Fibroblast of skin of right biceps (primary cell): Measurements from ENCODE around the gene EPHA10.
A peak's percentile ranks its signal among the peaks of the same experiment; 100 is the strongest.
"Not testable (repeated sequence)": the region's sequence is repeated elsewhere in the genome, so short reads cannot be mapped to it uniquely, and the experiment has no call there.

Experiments
- DNase-seq: peaks from one replicate; pipeline ENCODE4 v3.0.0-alpha.2; 2013

EPHA10 gene

GRCh38 chr1:37708471-37708870 is 56.4 kb downstream of the EPHA10 start:
- DNase-seq, result no peak

- no peak for DNase-seq
Measured at GRCh38 chr1:37705399-37705798, 59.5 kb downstream of the EPHA10 start.

DNA sequence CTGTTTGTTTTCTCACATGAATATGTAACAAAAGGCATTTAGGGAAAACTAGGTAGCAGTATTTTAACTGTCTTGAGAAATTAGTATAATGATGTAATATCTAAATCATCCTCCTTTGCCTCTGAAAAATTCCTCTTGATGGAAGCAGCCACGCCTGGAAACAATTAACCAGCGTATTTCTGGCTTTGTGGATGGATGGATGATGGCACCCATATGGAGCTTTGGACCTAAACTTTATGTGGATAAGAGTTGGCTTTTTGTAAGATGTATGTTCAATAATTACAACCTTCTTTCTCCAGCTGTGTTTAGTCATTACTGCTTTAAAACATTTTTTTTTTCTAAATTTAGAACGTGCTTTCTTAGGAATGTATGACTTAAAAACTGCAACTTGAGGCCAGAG is 60.0 kb downstream of the EPHA10 start:
- peak; percentile 74 for DNase-seq

DNA sequence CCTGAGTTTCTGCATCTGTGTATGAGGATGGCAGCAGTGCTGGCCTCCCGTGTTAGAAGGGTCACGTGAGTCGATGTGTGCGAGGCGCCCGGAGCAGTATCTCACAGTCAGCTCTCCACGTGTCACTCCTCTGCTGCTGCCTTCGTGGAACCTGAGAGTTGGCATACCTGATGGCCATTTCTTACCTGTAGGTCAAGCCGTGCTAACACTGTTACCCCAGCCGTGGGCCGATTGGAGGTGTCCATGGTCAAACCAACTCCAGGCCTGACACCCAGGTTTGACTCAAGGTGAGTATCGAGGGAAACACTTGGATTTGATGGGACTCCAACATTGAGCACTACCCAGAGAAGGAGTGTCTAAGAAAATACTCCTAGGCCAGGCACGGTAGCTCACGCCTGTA is 61.9 kb downstream of the EPHA10 start:
- no peak for DNase-seq

DNA sequence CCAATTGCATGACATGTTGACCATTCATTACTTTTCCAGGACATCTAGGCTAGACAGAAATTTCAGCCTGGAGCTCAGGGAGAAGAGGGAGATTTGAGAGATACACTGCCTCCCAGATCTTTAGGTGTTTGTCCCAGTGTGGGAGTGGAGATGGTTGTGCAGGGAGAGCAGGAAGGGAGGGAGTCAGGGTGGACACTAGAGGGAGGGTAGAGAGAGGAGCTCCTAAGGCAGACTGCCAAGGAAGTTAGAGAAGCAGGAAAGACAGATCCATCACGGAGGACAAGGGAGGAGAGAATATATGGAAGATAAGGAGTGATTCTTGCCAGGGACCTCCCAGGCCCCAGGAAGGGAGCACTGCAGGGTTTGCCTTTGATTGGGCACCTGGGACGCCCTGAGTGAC is 63.9 kb downstream of the EPHA10 start:
- DNase-seq, result no peak

DNA sequence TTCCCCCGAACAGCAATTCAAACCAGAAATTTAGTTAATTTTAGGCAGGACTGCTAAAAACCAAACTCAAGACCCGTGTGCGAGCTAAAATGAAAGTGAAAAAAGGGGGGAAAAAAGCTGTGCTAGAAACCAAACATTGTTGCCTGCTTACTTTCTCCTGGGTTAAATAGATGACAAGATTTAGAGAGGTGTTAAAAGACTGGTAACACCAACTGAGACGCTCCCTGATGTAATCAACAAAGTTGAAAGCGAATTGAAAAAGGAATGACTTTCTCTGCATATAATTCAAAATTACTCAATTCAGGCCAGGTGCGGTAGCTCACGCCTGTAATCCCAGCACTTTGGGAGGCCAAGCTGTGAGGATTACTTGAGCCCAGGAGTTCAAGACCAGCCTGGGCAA is 65.8 kb downstream of the EPHA10 start:
- DNase-seq, result no peak

DNA sequence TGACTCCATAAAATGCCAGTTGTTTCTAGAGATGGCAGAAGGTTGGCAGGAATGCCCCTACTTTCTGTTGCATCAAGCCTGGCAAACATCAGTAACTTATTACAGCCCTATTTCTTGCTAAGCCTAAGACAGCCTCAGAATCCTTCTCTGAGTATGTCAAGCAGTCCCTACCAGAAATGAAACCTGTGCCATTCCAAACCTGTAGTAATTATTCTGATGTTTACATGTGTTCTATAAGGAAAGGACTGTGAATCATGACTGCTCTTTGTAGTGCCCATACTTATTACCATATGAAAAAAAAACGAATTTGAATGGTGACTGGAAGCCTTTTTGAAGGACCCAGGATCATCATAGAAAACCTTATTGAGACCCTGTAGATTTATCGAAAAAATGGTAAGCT is 67.2 kb downstream of the EPHA10 start:
- no peak for DNase-seq

GRCh38 chr1:37697090-37697489 is 67.8 kb downstream of the EPHA10 start:
- DNase-seq, result no peak

GRCh38 chr1:37692834-37693175 is 72.1 kb downstream of the EPHA10 start:
- DNase-seq, result no peak

DNA sequence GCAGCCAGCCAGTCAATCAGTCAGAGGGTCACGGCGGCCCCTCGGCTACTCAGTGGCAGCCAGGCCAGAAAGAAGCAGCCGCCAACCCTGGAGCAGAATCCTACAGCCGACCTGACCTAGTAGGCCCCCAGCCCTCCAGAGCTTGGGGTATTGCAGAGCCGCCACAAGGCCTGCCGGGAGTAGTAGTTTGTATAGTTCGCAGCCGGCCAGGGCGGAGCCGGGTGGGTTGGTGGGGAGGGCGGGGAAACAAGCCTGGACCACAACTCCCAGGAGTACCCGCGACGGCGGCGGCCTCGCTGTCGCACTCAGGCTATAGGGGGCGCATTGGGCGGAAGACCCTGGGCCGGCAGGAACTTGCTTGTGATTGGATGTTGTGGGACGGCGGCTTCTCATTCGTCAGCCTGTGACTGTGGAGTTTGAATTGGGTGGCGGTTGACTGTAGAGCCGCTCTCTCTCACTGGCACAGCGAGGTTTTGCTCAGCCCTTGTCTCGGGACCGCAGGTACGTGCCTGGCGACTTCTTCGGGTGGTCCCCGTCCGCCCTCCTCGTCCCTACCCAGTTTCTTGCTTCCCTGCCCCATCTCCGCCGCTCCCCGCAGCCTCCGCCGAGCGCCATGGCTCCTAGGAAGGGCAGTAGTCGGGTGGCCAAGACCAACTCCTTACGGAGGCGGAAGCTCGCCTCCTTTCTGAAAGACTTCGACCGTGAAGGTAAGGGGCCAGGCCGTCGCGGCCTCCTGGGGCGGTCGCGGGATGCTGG is 72.7 kb downstream of the EPHA10 start, which contains the start of gene CDCA8:
Gene CDCA8 (plus strand): TSS at position 439 of the 756 bp plus-strand sequence. CDS start 175 bp downstream, at position 614.
- peak; percentile 98 for DNase-seq

DNA sequence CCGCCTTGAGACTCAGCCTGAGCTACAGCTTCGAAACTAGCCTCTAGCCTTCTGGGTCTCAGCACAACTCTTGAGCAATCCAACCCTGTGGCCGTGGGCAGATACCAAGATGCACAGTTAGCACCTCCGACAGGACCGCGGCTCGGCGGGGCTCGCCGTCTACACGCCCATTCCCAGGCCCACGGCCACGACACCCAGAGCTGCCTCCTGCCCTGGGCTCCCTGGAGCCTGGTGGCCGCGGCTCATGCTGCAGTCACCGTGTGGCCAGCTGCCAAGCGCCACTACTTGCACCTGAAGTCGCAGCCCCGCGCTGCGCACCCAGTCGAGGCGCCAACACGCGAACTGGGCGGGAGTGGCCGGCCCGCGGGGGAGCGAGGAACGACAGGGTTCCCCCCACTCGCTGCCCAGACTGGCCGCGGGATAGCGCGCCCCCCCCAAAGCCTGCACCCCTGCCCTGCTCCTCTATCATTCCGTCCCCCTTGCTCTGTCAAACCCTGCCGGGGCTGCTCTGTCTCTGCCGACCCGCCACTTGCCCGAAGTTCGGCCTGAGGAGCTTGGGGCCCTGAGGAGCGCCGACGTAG is 73.3 kb downstream of the EPHA10 start:
- peak; percentile 21 for DNase-seq

DNA sequence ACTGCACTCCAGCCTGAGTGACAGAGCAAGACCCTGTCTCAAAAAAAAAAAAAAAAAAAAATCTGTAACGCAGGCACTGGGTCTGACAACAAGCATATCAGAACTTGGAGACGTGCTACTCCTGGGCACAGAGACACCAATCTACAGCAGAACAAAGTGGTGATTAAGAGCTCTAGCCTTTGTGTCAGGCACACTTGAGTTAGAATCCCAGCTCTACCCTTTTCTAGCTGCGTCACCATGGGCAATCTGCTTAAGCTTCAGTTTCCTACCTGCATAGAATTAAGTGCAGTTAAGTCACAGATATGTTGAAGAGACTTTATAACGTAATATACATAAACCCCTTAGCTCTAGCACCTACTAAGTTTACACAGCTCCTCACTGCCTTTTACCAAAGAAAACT is 76.0 kb downstream of the EPHA10 start:
- DNase-seq, result no peak

DNA sequence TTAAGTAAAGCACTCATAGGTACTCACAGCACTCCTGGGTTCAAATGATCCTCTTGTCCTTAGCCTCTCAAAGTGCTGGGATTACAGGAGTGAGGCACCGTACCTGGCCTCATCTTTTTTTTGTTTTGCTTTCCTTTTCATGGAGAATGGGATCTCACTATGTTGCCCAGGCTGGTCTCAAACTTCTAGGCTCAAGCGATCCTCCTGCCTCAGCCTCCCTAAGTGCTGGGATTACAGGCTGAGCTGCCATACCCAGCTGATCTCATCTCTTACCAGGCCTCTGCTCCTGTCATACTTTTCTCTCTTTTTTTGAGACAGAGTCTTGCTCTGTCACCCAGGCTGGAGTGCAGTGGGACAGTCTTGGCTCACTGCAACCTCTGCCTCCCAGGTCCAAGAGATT is 77.2 kb downstream of the EPHA10 start:
- DNase-seq, result not testable (repeated sequence)

DNA sequence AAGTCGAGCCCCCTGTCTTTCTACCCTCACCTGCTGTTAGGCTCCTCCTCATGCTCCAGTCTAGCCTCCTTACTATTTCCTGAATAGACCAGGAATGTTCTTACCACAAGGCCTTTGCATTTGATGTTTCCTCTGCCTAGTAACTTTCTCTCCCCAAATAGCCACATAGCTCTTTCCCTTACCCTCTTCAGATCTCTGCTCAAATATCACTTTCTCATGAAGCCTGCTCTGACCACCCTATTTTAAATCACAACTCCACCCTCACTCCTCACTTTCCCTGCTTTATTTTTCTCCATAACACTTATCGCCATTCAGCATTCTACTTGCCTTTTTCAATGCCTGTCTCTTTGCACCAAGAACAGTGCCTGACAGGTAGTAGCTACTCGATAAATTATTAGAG is 79.2 kb downstream of the EPHA10 start:
- DNase-seq, result no peak

GRCh38 chr1:37684182-37684581 is 80.7 kb downstream of the EPHA10 start:
- DNase-seq, result not testable (repeated sequence)

- DNase-seq, result peak; percentile 60
Measured at GRCh38 chr1:37682334-37682987, 82.5 kb downstream of the EPHA10 start.

GRCh38 chr1:37680933-37681332 is 84.0 kb downstream of the EPHA10 start:
- DNase-seq, result no peak

DNA sequence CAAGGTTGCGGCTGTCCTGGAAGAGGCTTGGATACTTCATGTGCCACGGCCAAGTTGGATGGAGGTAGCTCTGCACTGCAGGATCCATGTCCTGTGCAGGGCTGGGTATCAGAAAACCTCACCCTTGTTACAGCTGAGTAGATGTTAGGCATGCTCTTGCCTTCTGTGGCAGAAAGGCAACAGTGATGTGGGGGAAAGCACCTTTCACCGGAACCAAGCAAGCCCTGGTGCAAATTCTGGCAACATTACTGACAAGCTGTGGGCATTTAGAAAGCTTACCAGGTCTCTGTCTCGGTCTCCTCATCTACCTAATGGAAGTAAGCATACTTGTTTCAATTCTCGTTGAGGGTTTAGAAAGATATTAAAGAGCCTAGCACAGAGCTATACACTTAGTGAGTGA is 87.1 kb downstream of the EPHA10 start:
- DNase-seq, result no peak

GRCh38 chr1:37677143-37677439 is 87.8 kb downstream of the EPHA10 start:
- DNase-seq, result no peak

- DNase-seq, result no peak
Measured at GRCh38 chr1:37676281-37677142, 88.4 kb downstream of the EPHA10 start.

- no peak for DNase-seq
Measured at GRCh38 chr1:37673920-37674319, 91.0 kb downstream of the EPHA10 start.

DNA sequence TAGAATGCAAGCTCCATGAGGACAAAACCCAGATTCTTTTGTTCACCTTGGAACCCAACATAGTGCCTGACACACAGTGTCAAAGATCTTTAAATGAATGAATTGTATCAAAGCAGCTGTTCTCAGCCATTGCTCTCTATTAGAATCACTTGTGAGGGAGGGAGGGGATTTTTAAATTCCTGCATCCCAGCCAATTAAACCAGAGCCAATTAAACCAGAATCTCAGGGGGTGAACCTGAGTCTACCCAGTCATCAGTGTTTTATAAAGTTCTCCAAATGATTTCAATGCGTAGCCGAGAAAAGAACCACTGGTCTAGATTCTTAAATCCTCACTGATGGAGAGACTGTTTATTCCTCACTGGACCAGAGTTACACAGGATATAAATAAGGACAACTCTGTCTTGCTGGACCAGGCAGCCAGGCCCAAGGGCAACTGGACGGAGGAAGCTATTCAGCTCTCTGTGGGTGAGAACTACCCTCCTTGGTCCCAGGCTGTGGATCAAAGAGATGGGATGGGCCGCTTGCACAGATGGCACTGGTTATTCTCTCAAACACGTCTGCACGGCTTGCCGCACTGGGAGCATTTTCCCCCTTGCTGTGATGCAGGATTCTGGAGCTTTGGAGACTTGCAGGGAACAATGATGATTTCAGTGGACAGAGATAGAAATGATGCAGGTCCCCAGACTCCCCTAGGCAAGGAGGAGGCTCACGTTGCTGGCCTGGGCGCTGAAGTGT is 92.6 kb downstream of the EPHA10 start:
- no peak for DNase-seq

GRCh38 chr1:37671261-37671660 is 93.7 kb downstream of the EPHA10 start:
- DNase-seq, result no peak
